IPS-18c (cell line): ENCODE results near the gene MAPK1IP1L.
A peak's percentile ranks its signal among the peaks of the same experiment; 100 is the strongest.
"Not testable (repeated sequence)": the region's sequence is repeated elsewhere in the genome, so short reads cannot be mapped to it uniquely, and the experiment has no call there.

Experiments used
- H3K4me3 ChIP-seq: 2 replicates; pipeline ENCODE4 v1.7.0; 2013; ENCODE audit warnings: low read depth, mild to moderate bottlenecking, low read length, moderate library complexity; ENCODE audit not compliant: insufficient read depth
- H3K9me3 ChIP-seq: one replicate; pipeline ENCODE4 v1.6.1; 2013; ENCODE audit warnings: mild to moderate bottlenecking, low read length, moderate library complexity; ENCODE audit not compliant: control insufficient read depth, insufficient read depth

Gene MAPK1IP1L

GRCh38 chr14:55051165-55051422, 353 bp upstream of the MAPK1IP1L start:
- peak overlapping the region; percentile 94; the same call in 1 of the 2 replicates for H3K4me3 ChIP-seq
- no peaks in the 10 kb centered on the region for H3K9me3 ChIP-seq

GRCh38 chr14:55052269-55052930, 953 bp downstream of the MAPK1IP1L start:
- no peaks in the 10 kb centered on the region for H3K9me3 ChIP-seq
- H3K4me3 ChIP-seq: peak overlapping the region; percentile 94

- H3K4me3 ChIP-seq: peak overlapping the region; percentile 94; the same call in 1 of the 2 replicates
- no peaks in the 10 kb centered on the region for H3K9me3 ChIP-seq
Measured at GRCh38 chr14:55053018-55053417, 1.6 kb downstream of the MAPK1IP1L start.

GRCh38 chr14:55053500-55053899, 2.1 kb downstream of the MAPK1IP1L start:
- H3K9me3 ChIP-seq: no peaks in the 10 kb centered on the region
- no peak overlapping the region; the same call in 1 of the 2 replicates for H3K4me3 ChIP-seq

- Histone ChIP-seq H3K4me3 (no peak overlapping the region), H3K9me3 (no peaks in the 10 kb centered on the region)
Measured at GRCh38 chr14:55054098-55054497, 2.7 kb downstream of the MAPK1IP1L start.

GRCh38 chr14:55057919-55058318, 6.5 kb downstream of the MAPK1IP1L start:
- Histone ChIP-seq H3K9me3 (no peaks in the 10 kb centered on the region), H3K4me3 (no peak overlapping the region)

- Histone ChIP-seq H3K9me3 (no peaks in the 10 kb centered on the region), H3K4me3 (no peak overlapping the region)
Measured at GRCh38 chr14:55059333-55059732, 7.9 kb downstream of the MAPK1IP1L start.

GRCh38 chr14:55062517-55063351, 11.3 kb downstream of the MAPK1IP1L start:
- H3K9me3 ChIP-seq: no peaks in the 10 kb centered on the region
- H3K4me3 ChIP-seq: no peak overlapping the region

GRCh38 chr14:55064896-55065295, 13.4 kb downstream of the MAPK1IP1L start:
- H3K9me3 ChIP-seq, H3K4me3 ChIP-seq: not testable (repeated sequence)

- Histone ChIP-seq H3K4me3 (no peak overlapping the region), H3K9me3 (no peaks in the 10 kb centered on the region)
Measured at GRCh38 chr14:55065411-55065810, 14.0 kb downstream of the MAPK1IP1L start.

- Histone ChIP-seq H3K9me3 (no peaks in the 10 kb centered on the region), H3K4me3 (no peak overlapping the region)
Measured at GRCh38 chr14:55066223-55066622, 14.8 kb downstream of the MAPK1IP1L start.

GRCh38 chr14:55070981-55071411, 19.5 kb downstream of the MAPK1IP1L start:
- no peaks in the 10 kb centered on the region for H3K9me3 ChIP-seq
- no peak overlapping the region for H3K4me3 ChIP-seq

- Histone ChIP-seq H3K4me3 (no peak overlapping the region), H3K9me3 (no peaks in the 10 kb centered on the region)
Measured at GRCh38 chr14:55071870-55072640, 20.6 kb downstream of the MAPK1IP1L start.

GRCh38 chr14:55073856-55074255, 22.4 kb downstream of the MAPK1IP1L start:
- H3K9me3 ChIP-seq: no peaks in the 10 kb centered on the region
- no peak overlapping the region for H3K4me3 ChIP-seq

- H3K4me3 ChIP-seq: no peak overlapping the region
- H3K9me3 ChIP-seq: no peaks in the 10 kb centered on the region
Measured at GRCh38 chr14:55074662-55075061, 23.2 kb downstream of the MAPK1IP1L start.

GRCh38 chr14:55075628-55076175, 24.3 kb downstream of the MAPK1IP1L start:
- H3K4me3 ChIP-seq: no peak overlapping the region
- H3K9me3 ChIP-seq: no peaks in the 10 kb centered on the region
